OCI-LY3 (cell line): ENCODE measurements around the gene TOX3.

Source experiments
- CTCF ChIP-seq: fragments of 200-600, 300-600 bp; sonication (generic); IDR thresholded peaks from 2 replicates; pipeline ENCODE4 v1.5.1; 2014; ENCODE audit warnings: antibody characterized with exemption, low read length, low read depth
- EZH2phosphoT487 ChIP-seq: fragments of 200-600 bp; shearing (Covaris generic); IDR thresholded peaks from 2 replicates; pipeline ENCODE4 v1.6.1; 2018; ENCODE audit warnings: antibody characterized with exemption, mixed run types, low read depth

- no peak for TF ChIP-seq EZH2phosphoT487
- TF ChIP-seq CTCF: no peak
Observed at GRCh38 chr16:52473096-52473495, 73.8 kb downstream of the TOX3 start.
